ENCODE measurements around the gene TGM6. TPM values are rescaled to one million over a fixed set of nuclear protein-coding genes. Genes with fewer than 3 reads are reported as not detected.

The TGM6 gene
- total and polyA plus RNA-seq, 4 donors: not detected

GRCh38 chr20:2382833-2383232 lies 2.1 kb downstream of the TGM6 start:
- TF ChIP-seq CTCF (IDR thresholded peaks at IDR 0.05; ENCODE audit: control extremely low read depth, extremely low read depth): no peak
- ATAC-seq (ENCODE audit: insufficient read depth, low FRiP score): no peak
- no peak overlapping the region for H3K9ac ChIP-seq (ENCODE audit: insufficient read depth in 1 of 2, low read length in 2 of 2)

GRCh38 chr20:2385026-2385425 lies 4.3 kb downstream of the TGM6 start:
- 66 to 70% methylated on average over 5 of the region's 5 CpGs for WGBS, 2 donors
- no peak overlapping the region for H3K27ac ChIP-seq (ENCODE audit: low read depth in 1 of 2, low read length in 1 of 2)
- DNase-seq: no peak
- H3K36me3 ChIP-seq (ENCODE audit: control insufficient read depth in 4 of 4, insufficient read depth in 4 of 4, low read length in 4 of 4): no peaks in the 10 kb centered on the region
- H3K9ac ChIP-seq (ENCODE audit: insufficient read depth in 1 of 2, low read length in 2 of 2): no peak overlapping the region
- H3K9me3 ChIP-seq (ENCODE audit: control insufficient read depth in 4 of 4, insufficient read depth in 3 of 4, low read length in 3 of 4): peaks cover 0 to 17% (median 3%) of the 10 kb centered on the region in 4 donors
- H3K4me3 ChIP-seq: no peak overlapping the region
- no peaks in the 10 kb centered on the region for H3K4me1 ChIP-seq (ENCODE audit: control insufficient read depth in 5 of 5, insufficient read depth in 5 of 5, low read length in 5 of 5)
- no peaks in the 10 kb centered on the region for H3K27me3 ChIP-seq (ENCODE audit: control insufficient read depth in 3 of 3, insufficient read depth in 3 of 3, low read length in 2 of 3)
- ATAC-seq (ENCODE audit: insufficient read depth, low FRiP score): no peak
- TF ChIP-seq CTCF (IDR thresholded peaks at IDR 0.05; ENCODE audit: control extremely low read depth, extremely low read depth): no peak

More at GRCh38 chr20:2382833-2383232, 2.1 kb downstream of the TGM6 start:
- H3K27ac ChIP-seq (ENCODE audit: low read depth in 1 of 2, low read length in 1 of 2): no peak overlapping the region
- H3K27me3 ChIP-seq (ENCODE audit: control insufficient read depth in 3 of 3, insufficient read depth in 3 of 3, low read length in 2 of 3): no peaks in the 10 kb centered on the region
- no peak for DNase-seq
- 93 to 96% methylated on average over 2 of the region's 2 CpGs for WGBS, 2 donors
- peaks cover 0 to 4% (median 0%) of the 10 kb centered on the region in 5 donors for H3K4me1 ChIP-seq (ENCODE audit: control insufficient read depth in 5 of 5, insufficient read depth in 5 of 5, low read length in 5 of 5)
- H3K4me3 ChIP-seq: no peak overlapping the region
- peaks cover 0 to 11% (median 2%) of the 10 kb centered on the region in 4 donors for H3K9me3 ChIP-seq (ENCODE audit: control insufficient read depth in 4 of 4, insufficient read depth in 3 of 4, low read length in 3 of 4)
- no peaks in the 10 kb centered on the region for H3K36me3 ChIP-seq (ENCODE audit: control insufficient read depth in 4 of 4, insufficient read depth in 4 of 4, low read length in 4 of 4)

- peaks cover 0 to 16% (median 3%) of the 10 kb centered on the region in 4 donors for H3K9me3 ChIP-seq (ENCODE audit: control insufficient read depth in 4 of 4, insufficient read depth in 3 of 4, low read length in 3 of 4)
- no peak overlapping the region for H3K9ac ChIP-seq (ENCODE audit: insufficient read depth in 1 of 2, low read length in 2 of 2)
- no peak for DNase-seq
- H3K27me3 ChIP-seq (ENCODE audit: control insufficient read depth in 3 of 3, insufficient read depth in 3 of 3, low read length in 2 of 3): no peaks in the 10 kb centered on the region
- no peak overlapping the region for H3K27ac ChIP-seq (ENCODE audit: low read depth in 1 of 2, low read length in 1 of 2)
- TF ChIP-seq CTCF (IDR thresholded peaks at IDR 0.05; ENCODE audit: control extremely low read depth, extremely low read depth): no peak
- WGBS, 2 donors: 63 to 77% methylated on average over 6 of the region's 6 CpGs
- no peaks in the 10 kb centered on the region for H3K36me3 ChIP-seq (ENCODE audit: control insufficient read depth in 4 of 4, insufficient read depth in 4 of 4, low read length in 4 of 4)
- ATAC-seq (ENCODE audit: insufficient read depth, low FRiP score): no peak
- H3K4me1 ChIP-seq (ENCODE audit: control insufficient read depth in 5 of 5, insufficient read depth in 5 of 5, low read length in 5 of 5): no peaks in the 10 kb centered on the region
- H3K4me3 ChIP-seq: no peak overlapping the region
These were observed 4.8 kb downstream of the TGM6 start for GRCh38 chr20:2385496-2385895.
